Activated CD8-positive, alpha-beta memory T cell treated with anti-CD3 and anti-CD28 coated beads, Interleukin-2, amount 50 U/mL, for 1 hour (primary cell): ENCODE measurements around the gene SPIRE2.

Source experiments
- DNase-seq: peaks from one replicate; pipeline ENCODE4 v3.0.0-alpha.2; 2020; ENCODE audit errors: extremely low read depth

Gene SPIRE2

DNA sequence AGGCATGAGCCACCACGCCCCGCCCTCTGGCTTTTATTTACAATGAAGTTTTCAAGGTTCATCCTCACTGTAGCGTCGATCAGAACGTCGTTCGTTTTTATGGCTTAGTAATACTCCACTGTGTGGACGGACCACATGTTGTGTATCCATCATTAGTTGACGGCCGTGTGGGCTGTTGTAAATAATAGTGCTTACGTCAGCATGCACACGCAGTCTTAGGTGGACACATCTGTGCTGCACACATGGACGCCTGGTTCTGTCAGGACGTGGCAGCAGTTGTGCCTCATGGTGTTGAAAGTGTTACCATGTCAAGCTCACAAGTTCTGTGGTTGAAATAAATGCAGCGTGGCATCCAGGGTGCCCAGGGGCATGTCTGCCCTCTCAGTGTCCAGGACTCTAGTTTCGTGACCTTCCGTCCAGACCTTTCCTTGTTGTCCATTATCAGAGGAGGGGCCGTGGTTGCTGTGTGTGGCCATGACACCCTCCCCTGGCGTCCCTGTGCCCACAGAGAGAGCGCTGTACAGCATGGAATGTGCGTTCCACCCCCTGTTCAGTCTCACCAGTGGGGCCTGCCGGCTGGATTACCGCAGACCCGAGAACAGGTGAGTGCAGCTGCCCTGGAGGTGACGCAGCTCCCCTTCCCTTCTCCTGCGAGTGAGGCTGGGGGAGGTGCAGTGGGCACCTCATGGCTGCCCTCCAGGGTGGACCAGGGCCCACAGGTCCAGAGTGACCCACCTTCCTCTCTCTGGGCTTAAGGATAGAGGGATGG, 67.4 kb downstream of the SPIRE2 start:
- DNase-seq = no peak

DNA sequence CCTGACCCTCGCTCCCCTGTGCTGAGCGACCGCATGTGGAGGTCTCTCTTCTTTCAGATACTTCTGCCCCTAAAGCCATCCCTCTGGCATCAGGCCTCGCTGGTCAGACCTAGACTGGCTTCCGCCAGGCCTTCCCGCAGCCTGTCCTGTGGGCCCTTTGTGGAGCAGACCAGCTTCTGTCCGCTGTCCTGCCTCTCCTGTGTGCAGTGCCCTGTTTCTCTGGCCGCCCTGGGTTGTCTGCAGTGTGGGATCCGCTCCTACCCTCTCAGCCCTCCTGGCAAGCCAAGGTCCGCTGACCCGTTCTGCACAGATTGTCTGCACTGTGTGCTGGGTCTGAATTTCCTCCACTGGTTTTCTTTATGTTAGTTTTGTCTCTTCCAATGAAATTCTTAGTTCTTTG, 68.9 kb downstream of the SPIRE2 start:
- no peak for DNase-seq

DNA sequence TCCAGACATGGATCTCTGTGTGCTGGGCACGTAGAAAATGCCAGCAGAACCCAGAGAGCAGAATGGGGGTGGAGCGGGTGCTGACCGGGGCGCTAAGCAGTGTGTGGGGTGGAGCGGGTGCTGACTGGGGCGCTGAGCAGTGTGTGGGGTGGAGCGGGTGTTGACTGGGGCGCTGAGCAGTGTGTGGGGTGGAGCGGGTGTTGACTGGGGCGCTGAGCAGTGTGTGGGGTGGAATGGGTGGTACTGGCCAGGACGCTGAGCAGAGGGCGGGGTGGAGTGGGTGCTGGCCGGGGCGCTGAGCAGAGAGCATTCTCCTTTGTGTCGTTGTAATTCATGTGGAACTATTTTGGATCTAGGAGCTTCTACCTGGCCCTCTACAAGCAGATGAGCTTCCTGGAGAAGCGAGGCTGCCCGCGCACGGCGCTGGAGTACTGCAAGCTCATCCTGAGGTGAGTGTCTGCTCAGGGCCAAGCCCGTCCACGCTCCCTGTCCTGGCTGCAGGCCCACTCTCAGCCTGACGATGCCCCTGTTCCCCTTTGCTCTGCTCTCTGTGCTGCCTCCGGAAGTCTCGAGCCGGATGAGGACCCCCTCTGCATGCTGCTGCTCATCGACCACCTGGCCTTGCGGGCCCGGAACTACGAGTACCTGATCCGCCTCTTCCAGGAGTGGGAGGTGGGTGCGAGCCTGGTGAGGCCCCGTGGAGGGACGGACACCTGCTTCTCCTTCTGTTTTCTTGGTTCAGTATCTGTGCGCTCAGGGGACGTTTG, 70.1 kb downstream of the SPIRE2 start:
- no peak for DNase-seq

DNA sequence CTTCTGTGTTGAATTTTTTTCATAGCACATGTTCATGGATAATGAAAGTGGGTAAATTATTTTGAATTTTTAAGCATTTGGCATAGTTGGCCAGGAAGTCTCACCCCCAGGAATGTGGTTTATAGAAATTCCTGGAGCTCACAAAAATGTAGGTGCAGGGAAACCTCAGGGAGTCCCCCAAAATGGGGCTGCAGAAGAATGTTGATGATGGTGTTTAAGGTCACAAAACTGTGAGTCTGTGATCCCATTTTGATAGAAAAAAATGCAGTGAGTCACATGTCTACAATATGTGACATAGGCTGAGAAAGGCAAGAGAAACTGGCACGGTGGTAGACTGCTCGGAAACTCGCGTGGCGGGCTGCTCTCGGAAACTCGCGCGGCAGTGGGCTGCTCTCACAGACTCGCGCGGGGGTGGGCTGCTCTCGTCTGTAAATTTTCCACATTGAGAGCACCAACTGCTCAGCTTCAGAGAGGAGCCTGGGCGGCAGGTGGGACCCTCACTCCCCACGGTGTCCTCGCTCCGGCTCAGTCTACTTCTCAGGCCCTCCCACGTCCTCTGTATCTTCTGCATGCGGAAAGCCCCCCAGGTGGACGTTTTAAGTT, 71.7 kb downstream of the SPIRE2 start:
- DNase-seq = no peak

DNA sequence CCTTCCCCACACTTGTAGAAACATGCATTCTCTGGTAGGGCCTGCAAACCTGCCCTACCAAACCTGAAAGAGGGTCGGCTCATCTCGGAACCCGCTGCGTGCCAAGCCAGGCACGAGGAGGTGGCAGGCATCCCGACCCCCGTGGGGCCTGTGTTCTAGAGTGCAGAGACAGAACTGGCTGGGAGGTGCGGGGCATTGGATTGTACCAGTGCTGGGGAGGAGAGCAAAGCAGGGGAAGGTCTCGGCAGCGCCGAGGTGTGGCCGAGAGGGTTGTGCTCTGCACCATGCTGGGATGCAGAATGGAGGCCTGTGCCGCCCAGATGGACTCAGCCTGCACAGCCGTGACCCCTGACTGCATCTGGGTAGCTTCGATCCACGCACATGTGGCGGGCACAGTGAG, 72.6 kb downstream of the SPIRE2 start:
- no peak for DNase-seq

DNA sequence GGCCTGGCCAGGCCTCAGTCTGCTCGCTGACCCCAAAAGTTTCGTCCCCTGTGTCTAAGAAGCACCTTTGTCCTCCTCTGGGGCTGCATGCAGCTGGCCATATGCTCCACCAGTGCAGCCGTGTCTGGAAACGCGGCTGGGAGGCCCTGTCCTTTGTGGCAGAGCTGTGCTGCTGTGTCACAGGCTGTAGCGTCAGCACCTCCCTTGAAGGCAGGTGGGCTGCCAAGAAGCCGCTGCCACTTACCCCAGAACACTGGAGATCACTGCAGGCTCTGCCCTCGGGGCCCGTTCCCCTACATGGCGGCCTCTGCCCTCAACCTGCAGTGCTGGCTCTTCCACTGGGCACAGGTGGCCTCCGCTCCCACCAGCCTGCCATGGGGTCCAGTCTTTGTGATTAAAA, 74.7 kb downstream of the SPIRE2 start:
- DNase-seq = no peak

DNA sequence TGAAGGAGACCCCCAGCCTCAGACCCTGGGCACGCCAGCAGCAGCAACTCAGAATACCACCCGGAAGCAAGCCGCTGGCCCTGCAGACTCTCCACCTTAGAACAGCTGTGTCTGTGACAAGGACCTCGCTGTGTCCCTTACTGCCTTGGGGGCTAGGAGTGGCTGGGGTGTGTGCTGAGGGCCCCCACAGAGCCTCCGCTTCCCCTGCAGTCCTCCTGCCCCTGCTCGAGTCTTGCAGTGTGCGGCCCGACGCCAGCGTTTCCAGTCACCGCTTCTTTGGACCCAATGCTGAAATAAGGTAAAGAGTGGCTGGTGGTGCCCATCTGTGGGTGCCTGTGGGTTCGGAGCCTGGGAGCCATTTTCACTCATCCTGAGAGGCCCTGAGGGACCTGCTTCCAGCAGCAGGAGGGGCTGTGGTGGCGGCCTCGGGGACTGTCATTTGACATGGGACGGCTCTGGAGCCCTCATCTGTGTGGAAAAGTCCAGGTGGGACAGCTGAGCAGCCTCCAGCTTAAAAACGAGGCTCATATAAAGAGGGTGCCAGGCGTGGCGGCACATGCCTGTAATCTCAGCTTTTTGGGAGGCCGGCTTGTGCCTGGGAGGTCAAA, 75.7 kb downstream of the SPIRE2 start:
- no peak for DNase-seq

DNA sequence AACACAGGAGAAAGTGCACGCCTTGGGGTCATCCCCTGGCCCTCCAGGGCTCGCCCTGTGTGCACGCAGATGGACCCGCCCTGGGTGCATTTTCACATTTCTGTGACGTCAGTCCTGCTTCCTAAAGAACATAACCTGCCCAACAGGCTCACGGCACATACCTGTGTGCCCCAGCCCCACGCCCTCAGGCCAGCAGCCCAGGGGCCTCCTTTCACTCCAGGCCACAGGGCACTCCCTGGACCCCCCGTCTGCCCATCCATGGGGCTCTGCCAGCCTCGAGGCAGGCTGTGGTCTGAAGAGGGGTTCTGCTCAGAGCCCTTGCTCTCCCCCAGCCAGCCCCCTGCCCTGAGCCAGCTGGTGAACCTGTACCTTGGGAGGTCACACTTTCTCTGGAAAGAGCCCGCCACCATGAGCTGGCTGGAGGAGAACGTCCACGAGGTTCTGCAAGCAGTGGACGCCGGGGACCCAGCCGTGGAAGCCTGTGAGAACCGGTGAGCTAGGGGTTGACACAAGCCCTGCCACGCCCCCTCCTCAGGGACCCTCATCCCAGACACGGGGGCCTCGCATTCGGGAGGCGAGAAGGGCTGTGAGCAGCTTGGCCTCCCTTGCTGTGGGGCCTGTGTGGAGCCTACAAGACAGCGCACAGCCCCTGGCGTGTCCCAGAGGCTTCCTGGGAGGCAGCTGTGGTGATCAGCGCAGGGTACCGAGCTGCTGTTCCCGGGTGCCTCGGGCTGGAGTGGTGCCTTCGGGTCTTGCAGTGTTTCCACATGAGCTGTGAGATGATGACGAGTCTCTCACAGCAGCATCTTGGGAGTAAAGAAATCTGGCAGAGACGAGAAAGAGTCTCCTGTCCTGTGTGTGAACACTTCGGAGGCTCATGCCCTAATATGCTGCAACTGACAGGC, 76.6 kb downstream of the SPIRE2 start:
- DNase-seq = no peak

DNA sequence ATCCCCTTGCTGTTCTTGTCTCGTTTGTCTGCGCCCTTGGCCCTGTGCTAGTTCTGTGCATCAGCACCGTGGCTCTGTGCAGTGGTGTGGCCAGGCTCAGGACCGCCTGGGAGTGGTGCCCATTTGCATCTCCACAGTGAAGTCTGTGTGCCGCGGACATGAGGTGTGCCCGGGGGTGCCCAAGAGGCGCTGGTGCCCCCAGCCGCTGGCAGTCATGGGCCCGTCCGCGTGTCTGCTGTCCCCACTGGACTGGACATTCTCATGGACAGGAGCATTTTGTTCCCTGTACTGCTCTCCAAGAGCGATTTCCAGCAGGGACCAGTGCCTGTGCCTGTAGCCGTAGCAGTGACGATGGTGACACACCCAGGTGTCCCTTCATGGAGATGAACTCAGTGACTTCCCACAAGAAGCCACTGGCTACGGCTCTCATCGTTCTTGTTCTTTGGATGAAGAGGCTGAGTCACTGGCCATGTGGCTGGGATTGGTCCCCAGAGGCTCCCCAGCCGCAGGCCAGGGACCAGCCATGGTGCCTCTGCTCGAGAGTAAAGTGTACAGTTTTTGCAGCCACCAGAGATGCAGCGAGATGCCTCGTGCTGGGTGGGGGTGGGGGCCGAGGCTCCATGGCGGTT, 77.3 kb downstream of the SPIRE2 start:
- DNase-seq = no peak

DNA sequence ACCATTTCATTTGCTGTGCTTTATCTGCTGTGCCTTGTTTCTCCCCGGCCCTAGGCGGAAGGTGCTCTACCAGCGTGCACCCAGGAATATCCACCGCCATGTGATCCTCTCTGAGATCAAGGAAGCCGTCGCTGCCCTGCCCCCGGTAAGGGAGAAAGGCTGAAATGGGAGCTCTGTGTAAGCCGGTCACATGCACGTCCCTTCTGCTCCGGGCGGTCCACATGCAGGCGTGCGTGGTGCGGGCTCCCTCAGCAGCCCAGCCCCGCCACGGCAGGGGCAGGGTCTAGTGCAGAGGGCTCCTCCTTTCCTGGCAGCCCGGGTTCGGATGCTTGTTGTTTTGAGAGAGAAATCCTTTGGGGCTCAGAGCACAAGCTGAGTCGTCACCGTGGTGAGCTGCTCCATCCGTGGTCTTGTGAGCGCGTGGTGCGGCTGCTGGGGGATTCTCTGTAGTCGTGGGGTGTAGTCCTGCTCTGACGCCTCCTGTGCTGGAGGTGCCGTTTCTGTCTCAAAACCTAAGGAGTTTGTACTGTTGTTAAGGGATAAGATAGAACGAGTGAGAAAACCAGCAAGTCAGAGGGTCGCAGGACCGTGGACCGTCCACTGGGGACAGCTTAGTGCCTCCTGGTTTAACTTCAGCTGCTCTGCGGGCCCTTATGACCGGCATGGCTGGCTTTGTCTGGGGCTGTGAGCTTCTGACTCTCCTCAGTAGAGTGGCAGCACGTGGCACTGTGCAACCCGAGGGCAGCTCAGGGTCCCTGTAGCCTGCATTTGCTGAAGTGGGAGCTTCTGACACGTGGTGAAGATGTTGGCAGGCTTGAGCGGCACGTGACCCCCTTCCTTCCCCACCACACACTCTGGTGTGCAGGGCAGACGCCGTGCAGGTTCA, 78.1 kb downstream of the SPIRE2 start:
- no peak for DNase-seq

DNA sequence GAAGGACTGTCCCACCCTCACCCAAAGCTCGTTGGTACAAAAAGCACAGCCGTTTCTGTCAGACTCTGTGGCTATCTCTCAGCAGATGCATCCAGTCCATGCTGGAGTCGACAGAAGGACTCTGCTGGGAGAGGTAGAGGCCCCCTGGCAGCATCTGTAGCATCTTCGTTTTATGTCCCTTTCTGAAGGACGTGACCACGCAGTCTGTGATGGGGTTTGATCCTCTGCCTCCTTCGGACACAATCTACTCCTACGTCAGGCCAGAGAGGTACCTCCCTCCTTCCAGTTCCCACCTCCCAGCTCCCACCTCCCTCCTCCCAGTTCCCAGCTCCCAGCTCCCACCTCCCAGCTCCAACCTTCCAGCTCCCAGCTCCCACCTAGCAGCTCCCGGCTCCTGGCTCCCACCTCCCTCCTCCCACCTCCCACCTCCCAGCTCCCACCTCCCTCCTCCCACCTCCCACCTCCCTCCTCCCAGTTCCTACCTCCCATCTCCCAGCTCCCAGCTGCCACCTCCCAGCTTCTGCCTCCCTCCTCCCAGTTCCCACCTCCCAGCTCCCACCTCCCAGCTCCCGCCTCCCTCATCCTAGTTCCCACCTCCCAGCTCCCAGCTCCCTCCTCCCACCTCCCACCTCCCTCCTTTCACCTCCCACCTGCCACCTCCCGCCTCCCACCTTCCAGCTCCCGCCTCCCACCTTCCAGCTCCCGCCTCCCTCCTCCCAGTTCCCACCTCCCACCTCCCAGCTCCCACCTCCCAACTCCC, 79.0 kb downstream of the SPIRE2 start:
- no peak for DNase-seq

DNA sequence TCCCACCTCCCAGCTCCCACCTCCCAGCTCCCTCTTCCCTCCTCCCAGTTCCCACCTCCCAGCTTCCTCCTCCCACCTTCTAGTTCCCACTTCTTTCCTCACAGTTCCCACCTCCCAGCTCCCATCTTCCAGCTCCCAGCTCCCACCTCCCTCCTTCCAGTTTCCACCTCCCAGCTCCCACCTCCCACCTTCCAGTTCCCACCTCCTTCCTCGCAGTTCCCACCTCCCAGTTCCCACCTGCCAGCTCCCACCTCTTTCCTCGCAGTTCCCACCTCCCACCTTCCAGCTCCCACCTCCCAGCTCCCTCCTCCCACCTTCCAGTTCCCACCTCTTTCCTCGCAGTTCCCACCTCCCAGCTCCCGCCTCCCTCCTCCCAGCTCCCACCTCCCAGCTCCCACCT, 80.0 kb downstream of the SPIRE2 start:
- DNase-seq = no peak

DNA sequence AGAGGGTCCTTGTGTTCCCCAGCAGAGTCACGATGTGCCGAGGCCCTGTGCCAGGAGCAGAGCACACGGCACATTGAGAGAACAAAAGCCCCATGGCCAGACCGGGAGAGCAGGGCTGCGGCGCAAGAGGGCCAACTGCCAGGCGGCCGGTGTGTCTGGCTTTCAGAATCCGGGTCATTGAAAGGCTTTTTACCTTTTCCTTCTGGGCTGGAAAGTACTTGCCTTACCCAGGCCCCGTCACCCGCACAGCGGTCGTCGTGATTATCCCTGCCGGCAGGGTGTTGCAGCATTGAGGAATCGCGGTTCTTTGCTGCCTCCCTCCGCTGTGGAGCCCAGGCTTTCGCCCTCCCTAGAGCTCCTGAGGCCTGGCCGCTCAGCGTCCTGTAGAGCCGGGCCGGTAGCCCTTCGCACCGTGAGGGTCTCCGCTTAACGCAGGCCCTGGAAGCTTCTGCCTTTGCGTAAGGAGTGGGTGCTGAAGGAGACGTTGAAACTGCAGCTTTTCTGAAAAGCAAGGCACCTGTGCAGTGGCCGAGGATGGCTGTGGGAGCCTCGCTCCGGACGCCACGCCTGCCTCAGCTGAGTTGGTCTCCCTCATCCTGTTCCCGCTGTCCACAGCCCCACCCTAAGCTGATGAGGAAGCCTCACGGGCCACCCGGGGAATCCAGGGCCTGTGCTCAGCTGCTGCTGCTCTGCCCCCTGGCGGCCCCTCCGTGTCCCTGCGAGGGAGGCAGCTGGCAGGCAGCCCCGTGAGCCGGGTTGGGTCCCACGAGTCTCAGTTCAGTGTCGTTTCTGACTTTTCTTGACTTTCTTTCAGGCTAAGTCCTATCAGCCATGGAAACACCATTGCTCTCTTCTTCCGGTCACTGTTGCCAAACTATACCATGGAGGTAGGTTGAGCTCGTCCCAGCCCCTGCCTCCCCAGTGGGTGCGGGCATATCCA, 81.8 kb downstream of the SPIRE2 start:
- DNase-seq = no peak

DNA sequence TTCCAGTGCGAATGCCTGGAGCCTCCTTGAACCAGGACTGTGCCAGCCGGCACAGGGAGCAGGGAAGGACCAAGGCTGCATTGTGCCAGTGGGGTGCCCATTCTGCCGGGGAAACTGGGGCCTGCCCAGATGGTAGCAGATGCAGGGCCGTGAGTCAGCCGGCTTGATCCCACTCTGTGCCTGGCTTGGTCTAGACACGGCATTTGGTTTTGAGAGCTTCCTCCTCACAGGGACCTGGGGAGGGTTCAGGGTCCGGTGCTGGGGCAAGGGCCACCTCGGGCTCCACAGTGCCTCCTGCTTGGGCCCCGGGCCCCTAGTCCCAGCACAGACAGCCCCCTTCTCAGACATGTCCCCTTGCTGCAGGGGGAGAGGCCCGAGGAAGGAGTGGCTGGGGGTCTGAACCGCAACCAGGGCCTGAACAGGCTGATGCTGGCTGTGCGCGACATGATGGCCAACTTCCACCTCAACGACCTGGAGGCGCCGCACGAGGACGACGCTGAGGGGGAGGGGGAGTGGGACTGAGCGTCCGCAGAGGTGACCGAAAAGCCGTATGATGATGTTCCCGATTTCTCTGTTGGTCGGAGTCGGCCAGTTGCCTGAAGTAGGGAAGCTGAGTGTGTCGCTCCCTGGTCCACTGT, 82.6 kb downstream of the SPIRE2 start:
- no peak for DNase-seq

DNA sequence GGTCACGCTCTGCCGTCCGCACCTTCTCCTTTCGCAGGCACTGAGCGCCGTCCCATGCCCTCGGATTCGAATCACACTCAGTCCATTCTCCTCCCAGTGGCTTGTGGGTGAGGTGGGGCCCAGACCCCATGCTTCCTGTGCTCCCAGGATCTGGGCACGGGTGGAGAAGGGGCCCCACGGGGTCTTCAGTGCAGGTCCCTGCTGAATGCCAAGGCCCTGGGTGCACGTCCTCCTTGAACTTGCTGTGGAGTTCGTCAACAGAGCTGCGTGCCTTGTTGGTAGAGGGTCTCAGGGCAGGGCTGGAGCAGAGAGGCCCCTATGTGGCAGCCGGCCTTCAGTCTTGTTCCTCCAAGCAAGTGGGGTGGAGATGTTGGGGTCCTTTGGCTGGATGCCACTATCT, 83.1 kb downstream of the SPIRE2 start:
- no peak for DNase-seq

DNA sequence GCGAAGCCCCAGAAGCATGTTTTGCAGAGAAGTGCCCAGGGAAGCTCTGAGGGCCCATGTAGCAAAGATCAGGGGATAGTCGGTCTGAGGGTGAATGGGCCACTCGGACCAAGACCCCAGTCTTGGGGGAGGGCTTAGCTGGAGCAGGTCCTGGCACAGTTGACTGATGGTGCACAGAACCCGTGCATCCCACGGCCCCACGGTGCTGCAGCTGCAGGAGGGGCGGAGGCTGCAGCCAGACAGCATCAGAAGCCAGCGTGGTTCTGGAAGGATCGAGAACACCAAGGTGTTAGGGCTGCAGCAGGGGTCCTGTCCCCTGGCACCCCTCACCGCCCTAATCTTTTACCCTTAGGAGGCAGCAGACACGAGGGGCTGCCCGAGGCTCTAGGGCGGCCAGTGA, 83.9 kb downstream of the SPIRE2 start:
- no peak for DNase-seq

DNA sequence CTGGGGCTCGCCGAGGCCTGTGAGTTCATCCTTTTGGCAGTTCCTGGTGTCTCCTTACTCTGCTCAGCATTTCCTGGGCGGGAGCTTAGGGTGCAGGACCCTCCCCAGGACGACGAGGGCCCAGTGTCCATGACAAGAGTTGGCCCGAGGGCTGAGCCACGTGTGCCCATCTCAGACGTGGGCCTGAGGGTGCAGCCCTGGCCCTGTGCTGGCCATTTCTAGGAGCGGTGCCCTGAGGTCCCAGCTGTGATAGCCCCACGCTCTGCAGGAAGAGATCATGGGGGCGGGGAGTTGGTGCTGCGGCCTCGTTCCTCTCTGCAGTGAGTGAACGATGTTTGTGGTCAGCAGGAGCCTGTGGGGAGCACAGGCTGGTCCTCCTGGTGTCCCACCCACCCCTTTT, 84.4 kb downstream of the SPIRE2 start:
- no peak for DNase-seq
